IPS-15b (cell line): ENCODE data around the gene RGSL1.
"Not testable (repeated sequence)": the region's sequence is repeated elsewhere in the genome, so short reads cannot be mapped to it uniquely, and the experiment has no call there.

Source experiments
- H3K27me3 ChIP-seq: one replicate; pipeline ENCODE4 v1.6.1; 2013; ENCODE audit warnings: low read length; ENCODE audit not compliant: control insufficient read depth, insufficient read depth
- H3K36me3 ChIP-seq: one replicate; pipeline ENCODE4 v1.6.1; 2013; ENCODE audit warnings: low read length; ENCODE audit not compliant: control insufficient read depth, insufficient read depth
- H3K4me1 ChIP-seq: one replicate; pipeline ENCODE4 v1.6.1; 2013; ENCODE audit warnings: mild to moderate bottlenecking, low read length; ENCODE audit not compliant: control insufficient read depth, insufficient read depth
- H3K4me3 ChIP-seq: one replicate; pipeline ENCODE4 v1.5.1; 2013; ENCODE audit warnings: low read depth, low read length
- H3K9ac ChIP-seq: one replicate; pipeline ENCODE4 v1.6.1; 2013; ENCODE audit warnings: low read depth, mild to moderate bottlenecking, low read length
- H3K9me3 ChIP-seq: one replicate; pipeline ENCODE4 v1.6.1; 2013; ENCODE audit warnings: mild to moderate bottlenecking, low read length; ENCODE audit not compliant: control insufficient read depth, insufficient read depth

RGSL1 gene

GRCh38 chr1:182493063-182493462 is 43.1 kb downstream of the RGSL1 start:
- Histone ChIP-seq H3K9ac (no peak overlapping the region), H3K36me3 (no peaks in the 10 kb centered on the region), H3K27me3 (no peaks in the 10 kb centered on the region), H3K9me3 (no peaks in the 10 kb centered on the region), H3K4me3 (no peak overlapping the region), H3K4me1 (no peaks in the 10 kb centered on the region)

- Histone ChIP-seq H3K9me3 (no peaks in the 10 kb centered on the region), H3K36me3 (no peaks in the 10 kb centered on the region), H3K27me3 (no peaks in the 10 kb centered on the region)
These were observed 45.1 kb downstream of the RGSL1 start for GRCh38 chr1:182495002-182495401.

DNA sequence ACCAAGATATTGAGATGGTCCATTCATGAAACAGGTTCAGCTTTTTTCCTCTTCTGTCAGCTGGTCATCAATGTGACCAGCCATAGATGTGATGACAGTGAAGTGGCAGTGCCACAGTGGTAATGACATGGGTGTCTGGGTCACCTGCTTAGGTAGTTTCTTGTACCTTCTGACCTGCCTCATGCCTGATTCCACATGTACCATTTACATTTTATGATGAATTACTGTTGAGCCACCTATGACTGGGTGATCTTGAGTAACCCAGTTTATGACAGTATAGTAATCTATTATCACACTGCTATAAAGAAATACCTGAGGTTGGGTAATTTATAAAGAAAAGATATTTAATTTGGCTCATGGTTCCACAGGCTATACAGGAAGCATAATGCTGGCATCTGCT is 45.7 kb downstream of the RGSL1 start:
- no peaks in the 10 kb centered on the region for H3K9me3 ChIP-seq
- H3K4me3 ChIP-seq = no peak overlapping the region
- H3K36me3 ChIP-seq = no peaks in the 10 kb centered on the region
- H3K4me1 ChIP-seq = no peaks in the 10 kb centered on the region
- no peak overlapping the region for H3K9ac ChIP-seq
- no peaks in the 10 kb centered on the region for H3K27me3 ChIP-seq

More at GRCh38 chr1:182495002-182495401, 45.1 kb downstream of the RGSL1 start:
- Histone ChIP-seq H3K4me3 (no peak overlapping the region), H3K4me1 (no peaks in the 10 kb centered on the region), H3K9ac (no peak overlapping the region)

GRCh38 chr1:182507685-182508084 is 57.7 kb downstream of the RGSL1 start:
- Histone ChIP-seq H3K9me3 (no peaks in the 10 kb centered on the region), H3K36me3 (no peaks in the 10 kb centered on the region), H3K4me3 (no peak overlapping the region)

GRCh38 chr1:182515556-182515955 is 65.6 kb downstream of the RGSL1 start:
- no peaks in the 10 kb centered on the region for H3K4me1 ChIP-seq
- no peak overlapping the region for H3K4me3 ChIP-seq
- H3K9ac ChIP-seq = no peak overlapping the region
- H3K27me3 ChIP-seq = no peaks in the 10 kb centered on the region
- H3K9me3 ChIP-seq = no peaks in the 10 kb centered on the region
- H3K36me3 ChIP-seq = no peaks in the 10 kb centered on the region

More at GRCh38 chr1:182507685-182508084, 57.7 kb downstream of the RGSL1 start:
- H3K9ac ChIP-seq = no peak overlapping the region
- H3K27me3 ChIP-seq = no peaks in the 10 kb centered on the region
- no peaks in the 10 kb centered on the region for H3K4me1 ChIP-seq

GRCh38 chr1:182520736-182521135 is 70.8 kb downstream of the RGSL1 start:
- H3K4me1 ChIP-seq = no peaks in the 10 kb centered on the region
- H3K36me3 ChIP-seq = no peaks in the 10 kb centered on the region
- no peak overlapping the region for H3K4me3 ChIP-seq
- H3K9me3 ChIP-seq = no peaks in the 10 kb centered on the region
- H3K9ac ChIP-seq = no peak overlapping the region
- H3K27me3 ChIP-seq = no peaks in the 10 kb centered on the region

GRCh38 chr1:182525342-182525741 is 75.4 kb downstream of the RGSL1 start:
- Histone ChIP-seq H3K36me3 (no peaks in the 10 kb centered on the region), H3K27me3 (no peaks in the 10 kb centered on the region), H3K9ac (no peak overlapping the region), H3K4me1 (no peaks in the 10 kb centered on the region), H3K4me3 (no peak overlapping the region), H3K9me3 (no peaks in the 10 kb centered on the region)

- Histone ChIP-seq H3K4me3 (no peak overlapping the region), H3K9ac (no peak overlapping the region), H3K4me1 (no peaks in the 10 kb centered on the region), H3K9me3 (no peaks in the 10 kb centered on the region), H3K27me3 (no peaks in the 10 kb centered on the region), H3K36me3 (no peaks in the 10 kb centered on the region)
These were observed 77.7 kb downstream of the RGSL1 start for GRCh38 chr1:182527680-182528079.

- not testable (repeated sequence) for H3K4me1 ChIP-seq, H3K27me3 ChIP-seq, H3K36me3 ChIP-seq, H3K9me3 ChIP-seq, H3K9ac ChIP-seq, H3K4me3 ChIP-seq
These were observed 78.3 kb downstream of the RGSL1 start for GRCh38 chr1:182528206-182528605.

DNA sequence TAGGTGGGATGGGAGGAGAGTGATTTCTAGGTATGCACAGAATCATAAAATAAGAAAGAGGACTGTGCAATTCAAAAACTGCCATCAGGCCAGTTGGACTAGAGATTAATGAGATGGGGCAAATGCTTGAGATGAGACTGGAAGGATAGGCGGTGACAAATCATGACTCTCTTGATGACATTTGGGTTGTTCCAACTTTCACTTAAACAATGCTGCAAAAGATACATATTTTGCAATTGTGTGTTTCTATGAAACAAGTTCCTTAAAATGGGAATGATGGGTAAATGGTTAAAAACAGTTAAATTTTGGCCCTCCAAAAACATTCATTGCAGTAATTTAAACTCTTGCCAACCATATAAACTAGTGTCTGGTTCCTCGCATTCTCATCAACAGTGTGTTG is 84.0 kb downstream of the RGSL1 start:
- Histone ChIP-seq H3K4me3 (no peak overlapping the region), H3K4me1 (no peaks in the 10 kb centered on the region), H3K27me3 (no peaks in the 10 kb centered on the region), H3K9me3 (no peaks in the 10 kb centered on the region), H3K9ac (no peak overlapping the region), H3K36me3 (no peaks in the 10 kb centered on the region)

GRCh38 chr1:182549346-182549745 is 99.4 kb downstream of the RGSL1 start:
- no peaks in the 10 kb centered on the region for H3K27me3 ChIP-seq
- no peaks in the 10 kb centered on the region for H3K36me3 ChIP-seq
- H3K4me1 ChIP-seq = no peaks in the 10 kb centered on the region

GRCh38 chr1:182549811-182550210 is 99.9 kb downstream of the RGSL1 start:
- Histone ChIP-seq H3K4me3 (no peak overlapping the region), H3K9ac (no peak overlapping the region), H3K9me3 (no peaks in the 10 kb centered on the region), H3K27me3 (no peaks in the 10 kb centered on the region), H3K4me1 (no peaks in the 10 kb centered on the region), H3K36me3 (no peaks in the 10 kb centered on the region)

More at GRCh38 chr1:182549346-182549745, 99.4 kb downstream of the RGSL1 start:
- H3K4me3 ChIP-seq = no peak overlapping the region
- H3K9ac ChIP-seq = no peak overlapping the region
- no peaks in the 10 kb centered on the region for H3K9me3 ChIP-seq

- no peaks in the 10 kb centered on the region for H3K9me3 ChIP-seq
- H3K9ac ChIP-seq = no peak overlapping the region
- no peaks in the 10 kb centered on the region for H3K27me3 ChIP-seq
- no peaks in the 10 kb centered on the region for H3K4me1 ChIP-seq
- no peak overlapping the region for H3K4me3 ChIP-seq
- H3K36me3 ChIP-seq = no peaks in the 10 kb centered on the region
These were observed 102.6 kb downstream of the RGSL1 start for GRCh38 chr1:182552527-182552926.
